Activated T-helper 1 cell treated with anti-CD3 and anti-CD28 coated beads, Interleukin-12 subunit alpha, Interleukin-12 subunit beta, Interleukin-2, Interleukin-4 antibody, amounts not matched to agents 30 ng/mL and 10 ng/mL and 1 ng/mL, durations not matched to agents 14 hours and 24 hours and 36 hours (primary cell): Measurements from ENCODE around the gene UTP20. TPM values are rescaled to one million over a fixed set of nuclear protein-coding genes. Genes with fewer than 3 reads are reported as not detected.

ENCODE experiments used
- DNase-seq: peaks from one replicate; pipeline ENCODE4 v3.0.0; 2021; ENCODE audit warnings: low spot score
- H3K27ac Mint-ChIP-seq: one replicate; pipeline ENCODE4 v1.8.0; 2021; ENCODE audit warnings: mild to moderate bottlenecking, mixed read lengths
- H3K27me3 Mint-ChIP-seq: one replicate; pipeline ENCODE4 v1.8.0; 2022; ENCODE audit warnings: mild to moderate bottlenecking, moderate library complexity, mixed read lengths; ENCODE audit not compliant: insufficient read depth
- H3K36me3 Mint-ChIP-seq: one replicate; pipeline ENCODE4 v1.8.0; 2021; ENCODE audit warnings: low read depth, mixed read lengths
- H3K4me1 Mint-ChIP-seq: one replicate; pipeline ENCODE4 v1.8.0; 2021; ENCODE audit warnings: low read depth, mixed read lengths
- H3K4me3 Mint-ChIP-seq: one replicate; pipeline ENCODE4 v1.8.0; 2021; ENCODE audit warnings: mild to moderate bottlenecking, moderate library complexity, mixed read lengths
- H3K9me3 Mint-ChIP-seq: one replicate; pipeline ENCODE4 v1.8.0; 2021; ENCODE audit warnings: mixed read lengths
- intact Hi-C: fragments of 100-400 bp; cut with micrococcal nuclease; formaldehyde crosslinking; loops from one replicate; pipeline ENCODE4 v1.15.1; 2024
- total RNA-seq: library from RNA; stranded (reverse); gene quantifications from 2 replicates; pipeline ENCODE4 v1.2.3, GENCODE V29; 2022

The UTP20 gene
- total RNA-seq, 1 donor from 2014 or later: 41.8 TPM

- DNase-seq: no peak
- no peak overlapping the region for H3K4me3 Mint-ChIP-seq
- H3K4me1 Mint-ChIP-seq: no peaks in the 10 kb centered on the region
- intact Hi-C loops: loop anchor here (2.0 kb wide), 1 partner anchor 13 kb away; no protein-coding TSS in a partner anchor
- H3K36me3 Mint-ChIP-seq: peaks cover 34% of the 10 kb centered on the region
- no peak overlapping the region for H3K27ac Mint-ChIP-seq
- H3K27me3 Mint-ChIP-seq: no peaks in the 10 kb centered on the region
- H3K9me3 Mint-ChIP-seq: no peaks in the 10 kb centered on the region
These were observed 17.8 kb downstream of the UTP20 start for GRCh38 chr12:101297661-101298060.

GRCh38 chr12:101298426-101298825, 18.5 kb downstream of the UTP20 start:
- H3K4me3 Mint-ChIP-seq: no peak overlapping the region
- no peaks in the 10 kb centered on the region for H3K9me3 Mint-ChIP-seq
- no peaks in the 10 kb centered on the region for H3K4me1 Mint-ChIP-seq
- H3K27me3 Mint-ChIP-seq: no peaks in the 10 kb centered on the region
- H3K36me3 Mint-ChIP-seq: peaks cover 36% of the 10 kb centered on the region
- intact Hi-C loops: loop anchor here (2.0 kb wide), 1 partner anchor 14 kb away; no protein-coding TSS in a partner anchor
- no peak for DNase-seq
- H3K27ac Mint-ChIP-seq: no peak overlapping the region

- no peaks in the 10 kb centered on the region for H3K27me3 Mint-ChIP-seq
- H3K4me1 Mint-ChIP-seq: no peaks in the 10 kb centered on the region
- no peaks in the 10 kb centered on the region for H3K9me3 Mint-ChIP-seq
- H3K36me3 Mint-ChIP-seq: peaks cover 38% of the 10 kb centered on the region
- no peak for DNase-seq
- H3K4me3 Mint-ChIP-seq: no peak overlapping the region
- H3K27ac Mint-ChIP-seq: no peak overlapping the region
- intact Hi-C loops: loop anchor here (2.0 kb wide), 1 partner anchor 15 kb away; no protein-coding TSS in a partner anchor
These were observed 19.4 kb downstream of the UTP20 start for GRCh38 chr12:101299346-101299745.

- DNase-seq: no peak
- H3K4me1 Mint-ChIP-seq: no peaks in the 10 kb centered on the region
- no peak overlapping the region for H3K27ac Mint-ChIP-seq
- no peaks in the 10 kb centered on the region for H3K27me3 Mint-ChIP-seq
- no peak overlapping the region for H3K4me3 Mint-ChIP-seq
- intact Hi-C loops: loop anchor here (2.0 kb wide), 1 partner anchor 15 kb away; no protein-coding TSS in a partner anchor
- no peaks in the 10 kb centered on the region for H3K9me3 Mint-ChIP-seq
- peaks cover 41% of the 10 kb centered on the region for H3K36me3 Mint-ChIP-seq
These were observed 20.0 kb downstream of the UTP20 start for GRCh38 chr12:101299931-101300330.

- H3K4me3 Mint-ChIP-seq: no peak overlapping the region
- H3K4me1 Mint-ChIP-seq: no peaks in the 10 kb centered on the region
- DNase-seq: no peak
- intact Hi-C loops: no loop called here
- no peak overlapping the region for H3K27ac Mint-ChIP-seq
- H3K36me3 Mint-ChIP-seq: peaks cover 46% of the 10 kb centered on the region
- H3K27me3 Mint-ChIP-seq: no peaks in the 10 kb centered on the region
- no peaks in the 10 kb centered on the region for H3K9me3 Mint-ChIP-seq
These were observed 22.8 kb downstream of the UTP20 start for GRCh38 chr12:101302741-101303140.

- DNase-seq: no peak
- Mint-ChIP-seq H3K4me1 (no peaks in the 10 kb centered on the region), H3K4me3 (no peak overlapping the region), H3K27me3 (no peaks in the 10 kb centered on the region), H3K27ac (no peak overlapping the region), H3K9me3 (no peaks in the 10 kb centered on the region), H3K36me3 (peaks cover 39% of the 10 kb centered on the region)
- intact Hi-C loops: no loop called here
These were observed 25.4 kb downstream of the UTP20 start for GRCh38 chr12:101305226-101305779.

- Mint-ChIP-seq H3K4me3 (no peak overlapping the region), H3K36me3 (peaks cover 39% of the 10 kb centered on the region), H3K4me1 (no peaks in the 10 kb centered on the region), H3K9me3 (no peaks in the 10 kb centered on the region), H3K27ac (no peak overlapping the region), H3K27me3 (no peaks in the 10 kb centered on the region)
- DNase-seq: no peak
- intact Hi-C loops: no loop called here
These were observed 25.9 kb downstream of the UTP20 start for GRCh38 chr12:101305794-101306193.

GRCh38 chr12:101322480-101322879, 42.6 kb downstream of the UTP20 start:
- no peaks in the 10 kb centered on the region for H3K27me3 Mint-ChIP-seq
- DNase-seq: no peak
- no peaks in the 10 kb centered on the region for H3K4me1 Mint-ChIP-seq
- peaks cover 22% of the 10 kb centered on the region for H3K36me3 Mint-ChIP-seq
- intact Hi-C loops: no loop called here
- H3K9me3 Mint-ChIP-seq: no peaks in the 10 kb centered on the region
- H3K4me3 Mint-ChIP-seq: no peak overlapping the region
- H3K27ac Mint-ChIP-seq: no peak overlapping the region

GRCh38 chr12:101323255-101323654, 43.4 kb downstream of the UTP20 start:
- no peak overlapping the region for H3K27ac Mint-ChIP-seq
- no peak overlapping the region for H3K4me3 Mint-ChIP-seq
- H3K9me3 Mint-ChIP-seq: no peaks in the 10 kb centered on the region
- peaks cover 17% of the 10 kb centered on the region for H3K36me3 Mint-ChIP-seq
- intact Hi-C loops: no loop called here
- no peak for DNase-seq
- H3K27me3 Mint-ChIP-seq: no peaks in the 10 kb centered on the region
- no peaks in the 10 kb centered on the region for H3K4me1 Mint-ChIP-seq

- intact Hi-C loops: no loop called here
- Mint-ChIP-seq H3K4me3 (no peak overlapping the region), H3K4me1 (no peaks in the 10 kb centered on the region), H3K36me3 (peaks cover 26% of the 10 kb centered on the region), H3K27me3 (no peaks in the 10 kb centered on the region), H3K9me3 (no peaks in the 10 kb centered on the region), H3K27ac (no peak overlapping the region)
- no peak for DNase-seq
These were observed 45.7 kb downstream of the UTP20 start for GRCh38 chr12:101325590-101325989.

- no peaks in the 10 kb centered on the region for H3K9me3 Mint-ChIP-seq
- DNase-seq: no peak
- no peak overlapping the region for H3K4me3 Mint-ChIP-seq
- no peaks in the 10 kb centered on the region for H3K27me3 Mint-ChIP-seq
- H3K27ac Mint-ChIP-seq: no peak overlapping the region
- H3K4me1 Mint-ChIP-seq: no peaks in the 10 kb centered on the region
- peaks cover 30% of the 10 kb centered on the region for H3K36me3 Mint-ChIP-seq
- intact Hi-C loops: no loop called here
These were observed 47.1 kb downstream of the UTP20 start for GRCh38 chr12:101327051-101327450.

GRCh38 chr12:101327546-101327945, 47.6 kb downstream of the UTP20 start:
- H3K4me3 Mint-ChIP-seq: no peak overlapping the region
- H3K27me3 Mint-ChIP-seq: no peaks in the 10 kb centered on the region
- no peak for DNase-seq
- H3K27ac Mint-ChIP-seq: no peak overlapping the region
- no peaks in the 10 kb centered on the region for H3K4me1 Mint-ChIP-seq
- intact Hi-C loops: no loop called here
- H3K36me3 Mint-ChIP-seq: peaks cover 30% of the 10 kb centered on the region
- H3K9me3 Mint-ChIP-seq: no peaks in the 10 kb centered on the region

GRCh38 chr12:101328917-101329316, 49.0 kb downstream of the UTP20 start:
- Mint-ChIP-seq H3K27me3 (no peaks in the 10 kb centered on the region), H3K4me3 (no peak overlapping the region), H3K27ac (no peak overlapping the region), H3K4me1 (no peaks in the 10 kb centered on the region), H3K9me3 (no peaks in the 10 kb centered on the region), H3K36me3 (peaks cover 34% of the 10 kb centered on the region)
- no peak for DNase-seq
- intact Hi-C loops: no loop called here

- H3K9me3 Mint-ChIP-seq: no peaks in the 10 kb centered on the region
- H3K27me3 Mint-ChIP-seq: no peaks in the 10 kb centered on the region
- H3K27ac Mint-ChIP-seq: no peak overlapping the region
- H3K4me1 Mint-ChIP-seq: no peaks in the 10 kb centered on the region
- DNase-seq: no peak
- no peak overlapping the region for H3K4me3 Mint-ChIP-seq
- H3K36me3 Mint-ChIP-seq: peaks cover 36% of the 10 kb centered on the region
- intact Hi-C loops: no loop called here
These were observed 50.7 kb downstream of the UTP20 start for GRCh38 chr12:101330631-101331030.
